Loucy (cell line): Measurements from ENCODE around the gene LUZP2.

Source experiments
- EZH2phosphoT487 ChIP-seq: fragments of 200-600 bp; IDR thresholded peaks from 2 replicates; pipeline ENCODE4 v1.6.1; 2018; ENCODE audit warnings: antibody characterized with exemption, mild to moderate bottlenecking, moderate library complexity, borderline replicate concordance
- TF ChIP-seq, protein P1 (sequence below): fragments of 200-600 bp; sonication (generic); conservative IDR thresholded peaks from 2 replicates; pipeline ENCODE4 v1.5.1; 2014; ENCODE audit warnings: mild to moderate bottlenecking, antibody characterized with exemption, low read length

DNA sequence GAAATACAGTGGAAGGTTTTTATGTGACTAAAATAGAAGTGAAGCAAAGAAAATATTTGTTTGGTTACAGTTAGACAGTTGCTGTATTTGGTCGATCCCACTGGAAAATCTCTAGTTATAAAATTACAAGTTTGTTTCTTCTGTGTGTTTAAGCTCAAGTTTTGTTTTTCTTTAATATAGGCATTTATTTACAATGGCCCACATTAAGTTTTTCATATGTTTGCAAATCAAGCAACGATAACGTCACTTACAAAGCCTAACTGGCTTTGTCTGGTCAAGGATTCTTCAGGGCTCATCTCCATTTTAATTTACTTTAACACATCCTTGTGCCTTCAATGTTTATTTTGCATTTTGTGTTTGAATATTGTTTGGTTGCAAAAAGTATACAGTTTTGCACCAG, 270.6 kb downstream of the LUZP2 start:
- TF ChIP-seq, protein P1, sequence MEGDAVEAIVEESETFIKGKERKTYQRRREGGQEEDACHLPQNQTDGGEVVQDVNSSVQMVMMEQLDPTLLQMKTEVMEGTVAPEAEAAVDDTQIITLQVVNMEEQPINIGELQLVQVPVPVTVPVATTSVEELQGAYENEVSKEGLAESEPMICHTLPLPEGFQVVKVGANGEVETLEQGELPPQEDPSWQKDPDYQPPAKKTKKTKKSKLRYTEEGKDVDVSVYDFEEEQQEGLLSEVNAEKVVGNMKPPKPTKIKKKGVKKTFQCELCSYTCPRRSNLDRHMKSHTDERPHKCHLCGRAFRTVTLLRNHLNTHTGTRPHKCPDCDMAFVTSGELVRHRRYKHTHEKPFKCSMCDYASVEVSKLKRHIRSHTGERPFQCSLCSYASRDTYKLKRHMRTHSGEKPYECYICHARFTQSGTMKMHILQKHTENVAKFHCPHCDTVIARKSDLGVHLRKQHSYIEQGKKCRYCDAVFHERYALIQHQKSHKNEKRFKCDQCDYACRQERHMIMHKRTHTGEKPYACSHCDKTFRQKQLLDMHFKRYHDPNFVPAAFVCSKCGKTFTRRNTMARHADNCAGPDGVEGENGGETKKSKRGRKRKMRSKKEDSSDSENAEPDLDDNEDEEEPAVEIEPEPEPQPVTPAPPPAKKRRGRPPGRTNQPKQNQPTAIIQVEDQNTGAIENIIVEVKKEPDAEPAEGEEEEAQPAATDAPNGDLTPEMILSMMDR: no peak
- TF ChIP-seq EZH2phosphoT487: no peak
